Measurements from ENCODE around the gene TMEM219. TPM values are rescaled to one million over a fixed set of nuclear protein-coding genes. Genes with fewer than 3 reads are reported as not detected.
"Not testable (repeated sequence)": the region's sequence is repeated elsewhere in the genome, so short reads cannot be mapped to it uniquely, and the experiment has no call there.

TMEM219 gene
- total RNA-seq, 1 donor from 2014 or later, result 50.6 TPM

DNA sequence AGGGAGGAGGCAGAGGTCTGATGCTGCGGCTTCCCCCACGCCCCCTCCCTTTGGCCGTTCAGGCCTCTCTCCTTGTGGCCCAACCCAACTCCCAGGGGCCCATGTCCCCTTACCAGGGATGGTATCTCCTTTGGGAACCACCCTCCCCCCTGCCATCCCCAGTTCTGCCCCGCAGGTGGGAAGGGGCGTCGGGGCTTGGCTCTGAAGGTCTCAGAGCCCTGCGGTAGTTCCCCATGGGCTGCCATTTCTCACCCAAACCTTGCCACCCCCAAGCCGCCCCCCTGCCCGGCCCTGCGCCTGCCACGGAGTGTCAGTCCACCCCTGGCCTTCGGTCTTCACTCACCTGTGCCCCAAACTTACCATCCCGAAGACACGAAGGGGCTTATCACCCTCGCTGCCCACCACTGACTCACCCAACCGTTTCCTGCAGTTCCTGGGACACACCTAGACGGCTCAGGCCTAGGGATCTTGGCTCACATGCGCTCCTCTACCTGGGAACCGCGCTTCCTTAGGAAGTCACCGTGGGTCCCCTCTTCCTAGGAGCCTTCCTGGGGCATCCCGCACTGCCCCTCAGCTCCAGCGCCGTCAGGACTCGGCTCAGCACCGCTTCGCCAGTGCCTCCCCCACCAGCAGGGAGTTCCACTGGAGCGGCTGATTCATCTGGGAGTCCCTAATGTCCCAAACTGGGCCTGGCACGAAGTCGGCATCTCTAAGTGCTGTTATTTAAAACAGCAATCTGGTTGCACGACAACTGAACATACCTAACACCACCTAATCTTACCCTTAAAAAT, 50.0 kb downstream of the TMEM219 start:
- no peak for DNase-seq (ENCODE audit: low read depth in 2 of 2)

DNA sequence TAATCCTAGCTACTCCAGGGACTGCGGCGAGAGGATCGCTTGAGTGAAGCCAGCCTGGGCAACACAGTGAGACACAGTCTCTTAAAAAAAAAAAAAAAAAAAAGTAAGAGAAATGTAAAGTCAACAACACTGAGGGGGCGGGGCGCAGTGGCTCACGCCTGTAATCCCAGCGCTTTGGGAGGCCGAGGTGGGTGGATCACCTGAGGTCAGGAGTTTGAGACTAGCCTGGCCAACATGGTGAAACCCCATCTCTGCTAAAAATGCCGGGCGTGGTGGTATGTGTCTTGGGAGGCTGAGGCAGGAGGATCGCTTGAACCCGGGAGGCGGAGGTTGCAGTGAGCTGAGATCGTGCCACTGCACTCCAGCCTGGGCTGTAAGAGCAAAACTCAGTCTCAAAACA, 50.7 kb downstream of the TMEM219 start:
- DNase-seq (ENCODE audit: low read depth in 2 of 2), result not testable (repeated sequence)

DNA sequence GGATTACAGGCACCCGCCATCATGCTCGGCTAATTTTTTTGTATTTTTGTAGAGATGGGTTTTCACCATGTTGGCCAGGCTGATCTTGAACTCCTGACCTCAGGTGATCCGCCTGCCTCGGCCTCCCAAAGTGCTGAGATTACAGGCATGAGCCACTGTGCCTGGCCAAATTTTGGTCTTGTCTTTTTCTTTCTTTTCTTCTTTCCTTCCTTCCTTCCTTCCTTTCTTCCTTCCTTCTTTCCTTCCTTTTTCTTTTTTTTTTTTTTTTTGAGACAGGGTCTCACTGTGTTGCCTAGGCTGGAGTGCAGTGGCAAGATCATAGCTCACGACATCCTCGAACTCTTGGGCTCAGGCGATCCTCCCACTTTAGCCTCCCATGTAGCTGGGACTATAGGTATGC, 53.6 kb downstream of the TMEM219 start:
- DNase-seq (ENCODE audit: low read depth in 2 of 2), result not testable (repeated sequence)

DNA sequence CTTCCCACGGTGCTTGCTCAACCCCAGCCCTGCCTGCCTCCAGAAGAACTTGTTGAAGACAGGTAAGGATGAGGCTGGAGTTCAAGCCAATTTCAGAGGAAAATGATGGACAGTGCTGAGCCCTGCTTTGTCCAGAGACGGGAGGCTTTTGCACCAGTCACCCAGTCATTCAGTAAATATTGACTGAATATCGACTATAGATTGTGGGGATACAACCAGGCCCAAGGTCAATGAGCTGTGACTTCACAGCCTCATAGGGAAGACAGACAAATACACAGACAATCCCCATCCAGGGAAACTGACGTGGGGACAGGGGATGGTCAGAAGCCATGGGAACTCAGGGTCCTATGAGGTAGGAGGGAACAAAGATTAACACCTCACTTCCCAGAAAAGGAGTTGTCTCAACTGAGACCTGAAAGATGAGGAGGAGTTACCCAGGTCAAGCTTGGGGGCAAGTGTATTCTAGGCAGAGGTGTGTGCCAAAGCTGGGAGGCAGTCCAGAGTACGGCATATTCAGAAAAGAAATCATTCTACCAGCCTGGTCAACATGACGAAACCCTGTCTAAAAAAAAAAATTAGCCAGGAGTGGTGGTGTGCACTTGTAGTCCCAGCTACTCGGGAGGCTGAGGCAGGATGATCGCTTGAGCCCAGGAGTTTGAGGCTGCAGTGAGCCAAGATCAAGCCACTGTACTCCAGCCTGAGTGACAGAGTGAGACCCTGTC, 54.8 kb downstream of the TMEM219 start:
- no peak for DNase-seq (ENCODE audit: low read depth in 2 of 2)

DNA sequence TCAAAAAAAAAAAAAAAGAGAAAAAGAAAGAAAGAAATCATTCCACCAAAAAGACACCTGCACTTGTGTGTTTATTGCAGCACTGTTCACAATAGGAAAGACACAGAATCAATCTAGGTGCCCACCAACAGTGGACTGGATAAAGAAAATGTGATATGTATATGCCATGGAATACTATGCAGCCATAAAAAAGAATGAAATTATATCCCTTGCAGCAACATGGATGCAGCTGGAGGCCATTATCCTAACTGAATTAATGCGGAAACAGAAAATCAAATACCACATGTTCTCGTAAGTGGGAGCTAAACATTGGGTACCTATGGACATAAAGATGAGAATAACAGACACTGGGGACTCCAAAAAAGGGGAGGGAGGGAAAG, 55.4 kb downstream of the TMEM219 start:
- DNase-seq (ENCODE audit: low read depth in 2 of 2), result no peak

DNA sequence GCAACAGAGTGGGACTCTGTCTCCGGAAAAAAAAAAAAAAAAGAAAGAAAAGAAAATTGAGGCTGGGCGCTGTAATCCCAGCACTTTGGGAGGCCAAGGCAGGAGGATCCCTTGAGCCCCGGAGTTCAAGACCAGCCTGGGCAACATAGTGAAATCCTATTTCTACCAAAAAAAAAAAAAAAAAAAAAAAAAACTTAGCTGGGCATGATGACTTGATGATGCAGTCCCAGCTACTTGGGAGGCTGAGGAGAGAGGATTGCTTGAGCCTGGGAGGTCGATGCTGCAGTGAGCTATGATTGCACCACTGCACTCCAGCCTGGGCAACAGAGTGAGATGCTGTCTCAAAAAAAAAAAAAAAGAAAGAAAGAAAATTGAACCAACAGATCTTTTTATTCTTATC, 56.1 kb downstream of the TMEM219 start:
- DNase-seq (ENCODE audit: low read depth in 2 of 2), result not testable (repeated sequence)

DNA sequence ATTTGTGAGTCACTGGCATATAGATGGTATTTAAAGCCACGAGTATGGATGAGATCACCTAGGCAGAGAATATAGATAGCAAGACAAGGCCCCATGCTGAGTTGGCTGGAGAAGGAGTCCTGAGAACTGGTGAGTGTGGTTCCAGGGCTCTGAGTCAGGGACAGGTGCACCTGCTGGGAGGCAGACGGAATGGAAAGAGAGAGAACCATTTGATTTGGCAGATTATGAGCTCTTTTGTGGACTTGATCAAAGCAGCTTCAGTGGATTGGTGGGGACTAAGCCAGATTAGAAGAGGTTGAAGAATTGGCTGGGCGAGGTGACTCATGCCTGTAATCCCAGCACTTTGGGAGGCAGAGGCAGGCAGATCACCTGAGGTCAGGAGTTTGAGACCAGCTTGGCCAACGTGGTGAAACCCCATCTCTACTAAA, 56.9 kb downstream of the TMEM219 start:
- DNase-seq (ENCODE audit: low read depth in 2 of 2), result no peak

Other genes with a start within 250 kb of the TMEM219 start
- gene C16orf54, start 216.1 kb upstream of the TMEM219 start, total RNA-seq, result not detected in 2 replicates
- gene ZG16, start 183.8 kb upstream of the TMEM219 start, total RNA-seq, result not detected in 2 replicates
- 24.1 and 47.2 TPM in 2 replicates for gene KIF22, start 171.3 kb upstream of the TMEM219 start, total RNA-seq
- gene MAZ, start 155.6 kb upstream of the TMEM219 start, total RNA-seq, result 139 and 171 TPM in 2 replicates
- gene PRRT2, start 149.9 kb upstream of the TMEM219 start, total RNA-seq, result 0.25 TPM in 1 of 2 replicates, not detected in the other
- gene PAGR1, start 145.9 kb upstream of the TMEM219 start, total RNA-seq, result 13.2 and 15.2 TPM in 2 replicates
- 141 and 161 TPM in 2 replicates for gene MVP, start 141.6 kb upstream of the TMEM219 start, total RNA-seq
- gene CDIPT, start 98.9 kb upstream of the TMEM219 start, total RNA-seq, result 52.1 and 89.6 TPM in 2 replicates
- 0.26 and 2.5 TPM in 2 replicates for gene SEZ6L2, start 62.5 kb upstream of the TMEM219 start, total RNA-seq
- gene ASPHD1, start 61.6 kb upstream of the TMEM219 start, total RNA-seq, result 0.25 and 0.26 TPM in 2 replicates
- 3.9 and 4.2 TPM in 2 replicates for gene KCTD13, start 35.9 kb upstream of the TMEM219 start, total RNA-seq
- 71.8 and 84.1 TPM in 2 replicates for gene TAOK2, start 11.8 kb downstream of the TMEM219 start, total RNA-seq
- gene HIRIP3, start 33.5 kb downstream of the TMEM219 start, total RNA-seq, result 4.4 and 5.6 TPM in 2 replicates
- gene INO80E, start 34.2 kb downstream of the TMEM219 start, total RNA-seq, result 13.0 and 14.2 TPM in 2 replicates
- gene DOC2A, start 48.9 kb downstream of the TMEM219 start, total RNA-seq, result under 0.01 and 0.13 TPM in 2 replicates
- not detected in 2 replicates for gene C16orf92, start 61.1 kb downstream of the TMEM219 start, total RNA-seq
- not detected in 2 replicates for gene TLCD3B, start 69.2 kb downstream of the TMEM219 start, total RNA-seq
- 225 and 318 TPM in 2 replicates for gene ALDOA, start 103.7 kb downstream of the TMEM219 start, total RNA-seq
- gene PPP4C, start 113.9 kb downstream of the TMEM219 start, total RNA-seq, result 214 and 244 TPM in 2 replicates
- gene TBX6, start 129.8 kb downstream of the TMEM219 start, total RNA-seq, result under 0.01 and 0.13 TPM in 2 replicates
- gene YPEL3, start 134.1 kb downstream of the TMEM219 start, total RNA-seq, result 13.0 and 27.9 TPM in 2 replicates
- gene GDPD3, start 151.5 kb downstream of the TMEM219 start, total RNA-seq, result 0.51 and 1.4 TPM in 2 replicates
- 33.4 and 60.2 TPM in 2 replicates for gene MAPK3, start 161.1 kb downstream of the TMEM219 start, total RNA-seq
- 1.1 and 2.4 TPM in 2 replicates for gene CORO1A, start 221.5 kb downstream of the TMEM219 start, total RNA-seq
- 26.6 and 29.8 TPM in 2 replicates for gene BOLA2B, start 231.6 kb downstream of the TMEM219 start, total RNA-seq
- gene SLX1A, start 231.8 kb downstream of the TMEM219 start, total RNA-seq, result 52.4 and 73.0 TPM in 2 replicates
- 2.2 and 3.3 TPM in 2 replicates for gene SULT1A3, start 237.2 kb downstream of the TMEM219 start, total RNA-seq